ENCODE results near the gene SPG11. TPM values are rescaled to one million over a fixed set of nuclear protein-coding genes. Genes with fewer than 3 reads are reported as not detected.

Gene SPG11
- total and polyA plus RNA-seq, 2 of the 13 experiments (the other 11 are each of a cell fraction or from before 2014, with no cell fraction given) = 31.5 to 40.7 TPM

DNA sequence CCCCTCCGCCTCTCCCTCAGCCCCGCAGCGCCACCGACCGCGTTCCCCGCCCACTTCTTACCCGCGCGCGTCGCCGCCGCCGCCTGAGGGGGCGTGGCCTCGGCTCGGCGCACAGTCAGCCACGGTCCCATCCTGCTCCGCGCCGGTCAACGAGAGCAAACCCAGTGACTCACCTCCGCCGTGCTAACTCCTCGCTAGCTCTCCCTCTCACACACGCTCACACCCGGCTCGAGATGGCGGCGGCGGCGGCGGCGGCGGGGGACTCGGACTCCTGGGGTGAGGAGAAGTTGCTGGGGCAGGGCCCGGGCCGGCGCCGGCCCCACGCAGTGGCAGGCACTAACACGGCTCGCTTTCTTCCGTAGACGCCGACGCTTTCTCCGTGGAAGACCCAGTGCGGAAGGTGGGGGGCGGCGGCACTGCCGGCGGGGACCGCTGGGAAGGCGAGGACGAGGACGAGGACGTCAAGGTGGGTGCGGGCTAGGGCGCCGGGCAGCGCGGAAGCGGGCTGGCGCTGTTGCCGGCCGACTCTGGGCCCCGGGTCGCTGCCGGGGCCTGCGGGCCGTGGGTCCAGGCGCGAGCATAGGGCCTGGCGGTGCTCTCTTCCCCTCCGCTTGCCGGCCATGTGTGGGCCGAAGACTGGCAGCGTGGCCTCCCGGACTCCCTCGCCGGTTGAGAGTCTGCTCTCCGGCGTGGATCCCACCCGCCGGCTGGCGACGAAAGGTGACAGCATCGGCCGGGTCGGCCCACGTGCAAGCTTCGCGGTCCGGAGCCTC, 126.3 kb downstream of the SPG11 start, which contains the start of gene EIF3J (continued):
- TF ChIP-seq, protein P1, sequence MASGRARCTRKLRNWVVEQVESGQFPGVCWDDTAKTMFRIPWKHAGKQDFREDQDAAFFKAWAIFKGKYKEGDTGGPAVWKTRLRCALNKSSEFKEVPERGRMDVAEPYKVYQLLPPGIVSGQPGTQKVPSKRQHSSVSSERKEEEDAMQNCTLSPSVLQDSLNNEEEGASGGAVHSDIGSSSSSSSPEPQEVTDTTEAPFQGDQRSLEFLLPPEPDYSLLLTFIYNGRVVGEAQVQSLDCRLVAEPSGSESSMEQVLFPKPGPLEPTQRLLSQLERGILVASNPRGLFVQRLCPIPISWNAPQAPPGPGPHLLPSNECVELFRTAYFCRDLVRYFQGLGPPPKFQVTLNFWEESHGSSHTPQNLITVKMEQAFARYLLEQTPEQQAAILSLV (CRISPR knock-in tag; IDR thresholded peaks at IDR 0.05; ENCODE audit: borderline replicate concordance) = peak; percentile 71; the same call in 1 of the 2 replicates
- TF ChIP-seq, protein P2, sequence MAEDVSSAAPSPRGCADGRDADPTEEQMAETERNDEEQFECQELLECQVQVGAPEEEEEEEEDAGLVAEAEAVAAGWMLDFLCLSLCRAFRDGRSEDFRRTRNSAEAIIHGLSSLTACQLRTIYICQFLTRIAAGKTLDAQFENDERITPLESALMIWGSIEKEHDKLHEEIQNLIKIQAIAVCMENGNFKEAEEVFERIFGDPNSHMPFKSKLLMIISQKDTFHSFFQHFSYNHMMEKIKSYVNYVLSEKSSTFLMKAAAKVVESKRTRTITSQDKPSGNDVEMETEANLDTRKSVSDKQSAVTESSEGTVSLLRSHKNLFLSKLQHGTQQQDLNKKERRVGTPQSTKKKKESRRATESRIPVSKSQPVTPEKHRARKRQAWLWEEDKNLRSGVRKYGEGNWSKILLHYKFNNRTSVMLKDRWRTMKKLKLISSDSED (CRISPR knock-in tag; IDR thresholded peaks at IDR 0.05) = 0 out of 2 replicates have a peak, but pooled peaks have one; percentile 50
- TF ChIP-seq, protein P3, sequence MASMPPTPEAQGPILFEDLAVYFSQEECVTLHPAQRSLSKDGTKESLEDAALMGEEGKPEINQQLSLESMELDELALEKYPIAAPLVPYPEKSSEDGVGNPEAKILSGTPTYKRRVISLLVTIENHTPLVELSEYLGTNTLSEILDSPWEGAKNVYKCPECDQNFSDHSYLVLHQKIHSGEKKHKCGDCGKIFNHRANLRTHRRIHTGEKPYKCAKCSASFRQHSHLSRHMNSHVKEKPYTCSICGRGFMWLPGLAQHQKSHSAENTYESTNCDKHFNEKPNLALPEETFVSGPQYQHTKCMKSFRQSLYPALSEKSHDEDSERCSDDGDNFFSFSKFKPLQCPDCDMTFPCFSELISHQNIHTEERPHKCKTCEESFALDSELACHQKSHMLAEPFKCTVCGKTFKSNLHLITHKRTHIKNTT (CRISPR knock-in tag; IDR thresholded peaks at IDR 0.05) = no peak
- TF ChIP-seq IKZF4 (CRISPR knock-in tag; IDR thresholded peaks at IDR 0.05; ENCODE audit: borderline replicate concordance, low read depth, not compliant biosample characterization) (no peak), DNMT1 (CRISPR knock-in tag; IDR thresholded peaks at IDR 0.05) (no peak; the same call in 1 of the 2 replicates), FOXA1 (IDR thresholded peaks at IDR 0.05) (no peak), FOXA1 (CRISPR knock-in tag; IDR thresholded peaks at IDR 0.05) (0 out of 2 replicates have a peak, but pooled peaks have one; percentile 3), TP53 (CRISPR knock-in tag; conservative IDR thresholded peaks at IDR 0.05) (0 out of 2 replicates have a peak, but pooled peaks have one; percentile 14), ZNF263 (CRISPR knock-in tag; IDR thresholded peaks at IDR 0.05) (no peak), ZSCAN9 (CRISPR knock-in tag; IDR thresholded peaks at IDR 0.05; ENCODE audit: borderline replicate concordance) (peak; percentile 22; the same call in 1 of the 2 replicates), ZSCAN30 (CRISPR knock-in tag; IDR thresholded peaks at IDR 0.05) (no peak), KLF9 (CRISPR knock-in tag; IDR thresholded peaks at IDR 0.05; ENCODE audit: low read depth) (0 out of 2 replicates have a peak, but pooled peaks have one; percentile 44), ZNF251 (CRISPR knock-in tag; IDR thresholded peaks at IDR 0.05) (no peak), ZNF468 (CRISPR knock-in tag; IDR thresholded peaks at IDR 0.05) (no peak), ZNF543 (CRISPR knock-in tag; IDR thresholded peaks at IDR 0.05) (peak; percentile 71), NRL (CRISPR knock-in tag; IDR thresholded peaks at IDR 0.05; ENCODE audit: borderline replicate concordance) (no peak), HNRNPLL (IDR thresholded peaks at IDR 0.05; ENCODE audit: low read depth, low read length, poor library complexity, severe bottlenecking) (peak; percentile 76), SCMH1 (CRISPR knock-in tag; IDR thresholded peaks at IDR 0.05; ENCODE audit: borderline replicate concordance) (no peak)
- TF ChIP-seq, protein P4, sequence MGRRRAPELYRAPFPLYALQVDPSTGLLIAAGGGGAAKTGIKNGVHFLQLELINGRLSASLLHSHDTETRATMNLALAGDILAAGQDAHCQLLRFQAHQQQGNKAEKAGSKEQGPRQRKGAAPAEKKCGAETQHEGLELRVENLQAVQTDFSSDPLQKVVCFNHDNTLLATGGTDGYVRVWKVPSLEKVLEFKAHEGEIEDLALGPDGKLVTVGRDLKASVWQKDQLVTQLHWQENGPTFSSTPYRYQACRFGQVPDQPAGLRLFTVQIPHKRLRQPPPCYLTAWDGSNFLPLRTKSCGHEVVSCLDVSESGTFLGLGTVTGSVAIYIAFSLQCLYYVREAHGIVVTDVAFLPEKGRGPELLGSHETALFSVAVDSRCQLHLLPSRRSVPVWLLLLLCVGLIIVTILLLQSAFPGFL (CRISPR knock-in tag; IDR thresholded peaks at IDR 0.05) = no peak
- TF ChIP-seq, protein P5, sequence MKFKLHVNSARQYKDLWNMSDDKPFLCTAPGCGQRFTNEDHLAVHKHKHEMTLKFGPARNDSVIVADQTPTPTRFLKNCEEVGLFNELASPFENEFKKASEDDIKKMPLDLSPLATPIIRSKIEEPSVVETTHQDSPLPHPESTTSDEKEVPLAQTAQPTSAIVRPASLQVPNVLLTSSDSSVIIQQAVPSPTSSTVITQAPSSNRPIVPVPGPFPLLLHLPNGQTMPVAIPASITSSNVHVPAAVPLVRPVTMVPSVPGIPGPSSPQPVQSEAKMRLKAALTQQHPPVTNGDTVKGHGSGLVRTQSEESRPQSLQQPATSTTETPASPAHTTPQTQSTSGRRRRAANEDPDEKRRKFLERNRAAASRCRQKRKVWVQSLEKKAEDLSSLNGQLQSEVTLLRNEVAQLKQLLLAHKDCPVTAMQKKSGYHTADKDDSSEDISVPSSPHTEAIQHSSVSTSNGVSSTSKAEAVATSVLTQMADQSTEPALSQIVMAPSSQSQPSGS (CRISPR knock-in tag; IDR thresholded peaks at IDR 0.05) = peak; percentile 19; the same call in 1 of the 2 replicates
- TF ChIP-seq, protein P6, sequence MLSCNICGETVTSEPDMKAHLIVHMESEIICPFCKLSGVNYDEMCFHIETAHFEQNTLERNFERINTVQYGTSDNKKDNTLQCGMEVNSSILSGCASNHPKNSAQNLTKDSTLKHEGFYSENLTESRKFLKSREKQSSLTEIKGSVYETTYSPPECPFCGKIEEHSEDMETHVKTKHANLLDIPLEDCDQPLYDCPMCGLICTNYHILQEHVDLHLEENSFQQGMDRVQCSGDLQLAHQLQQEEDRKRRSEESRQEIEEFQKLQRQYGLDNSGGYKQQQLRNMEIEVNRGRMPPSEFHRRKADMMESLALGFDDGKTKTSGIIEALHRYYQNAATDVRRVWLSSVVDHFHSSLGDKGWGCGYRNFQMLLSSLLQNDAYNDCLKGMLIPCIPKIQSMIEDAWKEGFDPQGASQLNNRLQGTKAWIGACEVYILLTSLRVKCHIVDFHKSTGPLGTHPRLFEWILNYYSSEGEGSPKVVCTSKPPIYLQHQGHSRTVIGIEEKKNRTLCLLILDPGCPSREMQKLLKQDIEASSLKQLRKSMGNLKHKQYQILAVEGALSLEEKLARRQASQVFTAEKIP (CRISPR knock-in tag; IDR thresholded peaks at IDR 0.05; ENCODE audit: borderline replicate concordance) = 0 out of 2 replicates have a peak, but pooled peaks have one; percentile 86
